HepG2 (cell line): Measurements from ENCODE around the gene PLCG1. TPM values are rescaled to one million over a fixed set of nuclear protein-coding genes. Genes with fewer than 3 reads are reported as not detected.

Experiments used
- ATAC-seq: fragments of 200-7000 bp; cut with Tn5 transposase; 3 replicates; pipeline ENCODE4 v1.9.1; 2020; ENCODE audit warnings: mild to moderate bottlenecking, moderate library complexity
- BruUV-seq: library from RNA; stranded (reverse); fragments of 400-500 nt; replicated peaks from 2 replicates; lab custom pipeline; 2021; lab: Mats Ljungman, UMichigan
- CTCF ChIA-PET: fragments of 300-600 bp; formaldehyde crosslinking; extraction: SDS; loops from one replicate; lab custom pipeline; 2021; ENCODE audit warnings: low total read pairs, inconsistent platforms, low intra/inter-chr PET ratio; lab: Yijun Ruan, JAX
- POLR2A ChIA-PET: fragments of 350-600 bp; sonication (Branson Sonifier 250); formaldehyde crosslinking; loops from one replicate; lab custom pipeline; 2020; ENCODE audit warnings: antibody characterized with exemption, inconsistent platforms; lab: Yijun Ruan, JAX
- DNase-seq: peaks from one replicate; pipeline ENCODE4 v3.0.0-alpha.2; 2015; ENCODE audit warnings: low spot score
- FAIRE-seq: peaks from 3 replicates; lab custom pipeline; 2011; peaks lifted over from hg19 to GRCh38; lab: Jason Lieb, UNC
- H2AFZ ChIP-seq: one replicate; pipeline ENCODE4 v1.6.1; 2011; ENCODE audit warnings: low read length, inconsistent platforms
- H3K27ac ChIP-seq: fragments of 300-600 bp; 3 replicates; pipeline ENCODE4 v1.8.0; 2011; ENCODE audit warnings: mixed run types, mild to moderate bottlenecking, mixed read lengths, low read length, inconsistent platforms; ENCODE audit not compliant: insufficient read depth; ENCODE audit errors: extremely low read length
- H3K27me3 ChIP-seq, 2 experiments: fragments of 200-600 bp in 1 of 2; 2 replicates in 1 of 2; 3 replicates in 1 of 2; pipeline versions ENCODE4 v1.6.0 to v1.8.0; 2011; ENCODE audit warnings: low read length in 2 of 2, mild to moderate bottlenecking in 2 of 2, moderate library complexity in 2 of 2, inconsistent platforms in 1 of 2; ENCODE audit not compliant: insufficient read depth in 2 of 2, control insufficient read depth in 1 of 2
- H3K36me3 ChIP-seq, 2 experiments: fragments of 200-600 bp in 1 of 2; replicated peaks in 1 of 2; 2 replicates in 1 of 2; 3 replicates in 1 of 2; pipeline versions ENCODE4 v1.5.1 to v1.8.0; 2011; ENCODE audit warnings: low read length in 2 of 2, inconsistent platforms in 1 of 2; ENCODE audit not compliant: insufficient read depth in 2 of 2, control insufficient read depth in 1 of 2
- H3K4me1 ChIP-seq: 2 replicates; pipeline ENCODE4 v1.5.1; 2012; ENCODE audit warnings: low read length, inconsistent platforms; ENCODE audit not compliant: insufficient read depth
- H3K4me2 ChIP-seq: 2 replicates; pipeline ENCODE4 v1.6.0; 2011; ENCODE audit warnings: low read depth, low read length, inconsistent platforms
- H3K4me3 ChIP-seq, 3 experiments: fragments of 200-600 bp in 1 of 3; sonication (generic), shearing (Covaris generic) in 1 of 3; replicated peaks in 1 of 3; 2 replicates each; pipeline ENCODE4 v1.5.1; 2011 to 2016; ENCODE audit warnings: low read length in 3 of 3, inconsistent platforms in 2 of 3, low read depth in 2 of 3, mild to moderate bottlenecking in 2 of 3, control low read depth in 1 of 3, mixed read lengths in 1 of 3; ENCODE audit not compliant: insufficient read depth in 1 of 3
- H3K79me2 ChIP-seq: one replicate; pipeline ENCODE4 v1.6.1; 2011; ENCODE audit warnings: low read length, inconsistent platforms; ENCODE audit not compliant: insufficient read depth
- H3K9ac ChIP-seq: 2 replicates; pipeline ENCODE4 v1.6.0; 2011; ENCODE audit warnings: mild to moderate bottlenecking, low read depth, low read length, inconsistent platforms; ENCODE audit not compliant: insufficient read depth
- H3K9me3 ChIP-seq: 2 replicates; pipeline ENCODE4 v1.5.1; 2012; ENCODE audit warnings: mild to moderate bottlenecking, low read length
- H4K20me1 ChIP-seq: 2 replicates; pipeline ENCODE4 v1.6.0; 2011; ENCODE audit warnings: inconsistent platforms, mild to moderate bottlenecking, low read length, moderate library complexity; ENCODE audit not compliant: insufficient read depth
- AGO2 ChIP-seq: fragments of 200-400 bp; formaldehyde crosslinking; optimal IDR thresholded peaks from 2 replicates; pipeline ENCODE3; 2017; ENCODE audit warnings: mild to moderate bottlenecking, low read depth, low read length, moderate library complexity
- GATAD1 ChIP-seq: IDR thresholded peaks from 2 replicates; pipeline ENCODE4 v1.6.1; 2016; ENCODE audit warnings: missing genetic modification reagents, missing compliant biosample characterization
- GMEB1 ChIP-seq: sonication (generic); formaldehyde crosslinking; IDR thresholded peaks from 2 replicates; pipeline ENCODE4 v1.5.1; 2020; ENCODE audit warnings: missing genetic modification reagents, mild to moderate bottlenecking, borderline replicate concordance
- KDM2A ChIP-seq: sonication (generic); formaldehyde crosslinking; IDR thresholded peaks from 2 replicates; pipeline ENCODE4 v1.4.0; 2020; ENCODE audit warnings: low read depth, missing genetic modification reagents, borderline replicate concordance
- RBM22 ChIP-seq: fragments of 200-400 bp; formaldehyde crosslinking; optimal IDR thresholded peaks from 2 replicates; pipeline ENCODE3; 2017; ENCODE audit warnings: mild to moderate bottlenecking, low read length, moderate library complexity
- RXRA ChIP-seq: sonication (generic); formaldehyde crosslinking; IDR thresholded peaks from 2 replicates; pipeline ENCODE4 v1.5.1; 2020; ENCODE audit warnings: missing genetic modification reagents
- SMC3 ChIP-seq: IDR thresholded peaks from 2 replicates; pipeline ENCODE4 v1.6.1; 2011; ENCODE audit warnings: low read length, improper control_type of control experiment
- ZBTB42 ChIP-seq: sonication (generic); formaldehyde crosslinking; IDR thresholded peaks from 2 replicates; pipeline ENCODE4 v1.5.0; 2020; ENCODE audit warnings: mild to moderate bottlenecking, missing genetic modification reagents
- ZFY ChIP-seq: sonication (generic); formaldehyde crosslinking; IDR thresholded peaks from 2 replicates; pipeline ENCODE4 v1.4.0; 2020; ENCODE audit warnings: missing genetic modification reagents
- WGBS: methylation state at CpG from one replicate; pipeline ENCODE4 v1.1.6; 2017; ENCODE audit warnings: low lambda C conversion rate; 5-methylcytosine and 5-hydroxymethylcytosine counted together
- in situ Hi-C: cut with HindIII; loops from 2 replicates; pipeline ENCODE4 v1.10.0; 2017; ENCODE audit warnings: low pct_unique_long_range_greater_than_20kb; ENCODE audit not compliant: extremely low pct_ligation_motif_present
- intact Hi-C: fragments of 100-400 bp; cut with micrococcal nuclease; formaldehyde crosslinking; loops from one replicate; pipeline ENCODE4 v1.10.0; 2022; ENCODE audit not compliant: unreplicated experiment
- polyA plus RNA-seq, 8 experiments: library from polyadenylated mRNA; depleted of rRNA in 3 of 8; stranded (reverse) in 7 of 8; unstranded in 1 of 8; fragments of >200 nt; fragmentation: Illumina TruSeq in 4 of 8; extraction: Trizol in 4 of 8; gene quantifications; 2 replicates each; pipeline versions ENCODE4 v1.2.1 to v1.2.3, GENCODE V29; 2011 to 2016; ENCODE audit warnings: low read depth in 4 of 8, missing spikeins in 1 of 8, mixed read lengths in 1 of 8; ENCODE audit not compliant: insufficient read depth in 1 of 8
- total RNA-seq, 5 experiments: library from RNA; depleted of rRNA; stranded (reverse); fragments of >200 nt; fragmentation: Illumina TruSeq; extraction: Trizol; gene quantifications; 2 replicates each; pipeline ENCODE4 v1.2.3, GENCODE V29; 2016; ENCODE audit warnings: low read depth in 1 of 5
- TF ChIP-seq, protein P1 (sequence below): sonication (generic); formaldehyde crosslinking; IDR thresholded peaks from 2 replicates; pipeline ENCODE4 v1.9.0; 2022; ENCODE audit warnings: missing genetic modification reagents, mild to moderate bottlenecking, borderline replicate concordance

Gene PLCG1
- total and polyA plus RNA-seq, 2 of the 13 experiments (the other 11 are each of a cell fraction or from before 2014, with no cell fraction given): 85.3 to 158 TPM

DNA sequence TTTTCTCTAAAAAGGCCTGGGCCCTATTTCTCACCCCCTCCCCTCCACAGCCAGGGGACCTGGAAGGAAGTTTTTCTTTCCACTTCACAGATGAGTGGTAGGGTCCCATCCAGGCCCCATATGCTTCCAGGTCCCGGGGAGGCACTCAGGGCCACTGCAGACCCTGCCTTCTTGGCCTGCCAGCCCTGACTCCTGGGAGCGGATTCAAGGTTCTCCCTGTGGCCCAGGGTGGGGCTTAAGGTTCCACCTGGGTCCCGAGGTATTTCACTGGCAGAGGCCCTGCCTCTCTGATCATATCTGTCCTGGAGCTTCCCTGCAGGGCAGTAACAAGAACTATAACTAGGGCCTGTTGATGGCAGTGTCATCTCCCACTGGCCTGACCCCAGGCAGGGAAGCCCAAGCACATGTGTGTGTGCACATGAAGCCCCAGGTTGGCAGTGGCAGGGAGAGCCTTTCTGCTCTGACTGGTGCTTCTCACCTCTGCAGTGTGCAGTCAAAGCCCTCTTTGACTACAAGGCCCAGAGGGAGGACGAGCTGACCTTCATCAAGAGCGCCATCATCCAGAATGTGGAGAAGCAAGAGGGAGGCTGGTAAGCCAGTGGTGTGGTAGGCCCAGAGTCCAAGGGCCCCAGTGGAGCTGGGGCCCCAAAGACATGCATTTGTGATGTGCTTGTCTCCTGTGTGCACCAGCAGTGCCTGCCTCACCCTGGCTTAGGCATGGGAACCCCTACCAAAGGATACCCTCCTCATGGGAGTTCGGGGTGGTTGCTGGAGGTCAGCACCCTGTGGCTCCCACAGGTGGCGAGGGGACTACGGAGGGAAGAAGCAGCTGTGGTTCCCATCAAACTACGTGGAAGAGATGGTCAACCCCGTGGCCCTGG, 31.2 kb downstream of the PLCG1 start:
- POLR2A ChIA-PET: no interaction called here
- no peak for DNase-seq
- no peak overlapping the region for H2AFZ ChIP-seq
- no peak overlapping the region for H3K4me2 ChIP-seq
- no peak overlapping the region for H3K4me3 ChIP-seq
- H4K20me1 ChIP-seq: peaks cover 9% of the 10 kb centered on the region; the same call in 1 of the 2 replicates
- WGBS: 97% methylated on average over 9 of the region's 10 CpGs
- TF ChIP-seq GATAD1 (CRISPR knock-in tag) (no peak), ZFY (CRISPR knock-in tag) (no peak), RBM22 (peak; percentile 51), ZBTB42 (CRISPR knock-in tag) (no peak), SMC3 (no peak), GMEB1 (CRISPR knock-in tag) (no peak), RXRA (CRISPR knock-in tag) (peak; percentile 2; the same call in 1 of the 2 replicates), KDM2A (CRISPR knock-in tag) (no peak), AGO2 (peak; percentile 73)
- TF ChIP-seq, protein P1, sequence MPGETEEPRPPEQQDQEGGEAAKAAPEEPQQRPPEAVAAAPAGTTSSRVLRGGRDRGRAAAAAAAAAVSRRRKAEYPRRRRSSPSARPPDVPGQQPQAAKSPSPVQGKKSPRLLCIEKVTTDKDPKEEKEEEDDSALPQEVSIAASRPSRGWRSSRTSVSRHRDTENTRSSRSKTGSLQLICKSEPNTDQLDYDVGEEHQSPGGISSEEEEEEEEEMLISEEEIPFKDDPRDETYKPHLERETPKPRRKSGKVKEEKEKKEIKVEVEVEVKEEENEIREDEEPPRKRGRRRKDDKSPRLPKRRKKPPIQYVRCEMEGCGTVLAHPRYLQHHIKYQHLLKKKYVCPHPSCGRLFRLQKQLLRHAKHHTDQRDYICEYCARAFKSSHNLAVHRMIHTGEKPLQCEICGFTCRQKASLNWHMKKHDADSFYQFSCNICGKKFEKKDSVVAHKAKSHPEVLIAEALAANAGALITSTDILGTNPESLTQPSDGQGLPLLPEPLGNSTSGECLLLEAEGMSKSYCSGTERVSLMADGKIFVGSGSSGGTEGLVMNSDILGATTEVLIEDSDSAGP (CRISPR knock-in tag): 0 out of 2 replicates have a peak, but pooled peaks have one; percentile 2
- H3K9me3 ChIP-seq: no peaks in the 10 kb centered on the region
- BruUV-seq: no TSS peak
- H3K9ac ChIP-seq: no peak overlapping the region
- H3K27ac ChIP-seq: no peak overlapping the region
- in situ Hi-C loops: no loop called here
- no peaks in the 10 kb centered on the region for H3K4me1 ChIP-seq
- FAIRE-seq: no peak
- CTCF ChIA-PET: no interaction called here
- no peaks in the 10 kb centered on the region for H3K27me3 ChIP-seq
- intact Hi-C loops: no loop called here
- H3K79me2 ChIP-seq: no peaks in the 10 kb centered on the region
- H3K36me3 ChIP-seq: peaks cover 79 to 94% of the 10 kb centered on the region in 2 experiments
- ATAC-seq: no peak
